Loucy (cell line): ENCODE data around the gene CROCC.

Experiments used
- EZH2phosphoT487 ChIP-seq: fragments of 200-600 bp; IDR thresholded peaks from 2 replicates; pipeline ENCODE4 v1.6.1; 2018; ENCODE audit warnings: antibody characterized with exemption, mild to moderate bottlenecking, moderate library complexity, borderline replicate concordance
- TF ChIP-seq, protein P1 (sequence below): fragments of 200-600 bp; sonication (generic); conservative IDR thresholded peaks from 2 replicates; pipeline ENCODE4 v1.5.1; 2014; ENCODE audit warnings: mild to moderate bottlenecking, antibody characterized with exemption, low read length

DNA sequence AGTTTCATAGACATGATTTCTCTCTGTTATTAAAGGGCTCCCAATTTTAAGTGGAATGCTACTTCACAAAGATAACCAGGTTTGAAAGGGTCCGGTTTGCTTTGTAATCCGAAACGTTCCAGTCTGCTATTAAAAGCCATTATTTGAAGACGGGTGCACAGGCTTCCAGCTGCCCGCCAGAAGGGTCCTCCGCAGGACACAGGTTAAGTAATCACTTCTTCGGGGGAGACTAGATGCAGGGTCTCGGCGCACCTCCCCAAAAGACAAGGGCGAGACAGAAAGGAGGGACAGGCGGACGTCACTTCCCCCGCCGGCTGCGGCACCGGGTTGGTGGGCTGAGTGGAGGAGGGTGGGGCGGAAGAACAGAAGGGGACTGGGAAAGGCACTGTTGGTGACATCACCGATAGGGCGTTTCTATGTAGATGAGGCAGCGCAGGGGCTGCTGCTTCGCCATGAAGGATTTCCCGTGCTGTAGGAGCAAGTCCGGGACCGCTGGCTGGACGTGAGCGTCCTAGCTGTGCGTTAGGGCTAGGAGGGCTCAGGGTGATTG is 17.1 kb upstream of the CROCC start:
- TF ChIP-seq, protein P1, sequence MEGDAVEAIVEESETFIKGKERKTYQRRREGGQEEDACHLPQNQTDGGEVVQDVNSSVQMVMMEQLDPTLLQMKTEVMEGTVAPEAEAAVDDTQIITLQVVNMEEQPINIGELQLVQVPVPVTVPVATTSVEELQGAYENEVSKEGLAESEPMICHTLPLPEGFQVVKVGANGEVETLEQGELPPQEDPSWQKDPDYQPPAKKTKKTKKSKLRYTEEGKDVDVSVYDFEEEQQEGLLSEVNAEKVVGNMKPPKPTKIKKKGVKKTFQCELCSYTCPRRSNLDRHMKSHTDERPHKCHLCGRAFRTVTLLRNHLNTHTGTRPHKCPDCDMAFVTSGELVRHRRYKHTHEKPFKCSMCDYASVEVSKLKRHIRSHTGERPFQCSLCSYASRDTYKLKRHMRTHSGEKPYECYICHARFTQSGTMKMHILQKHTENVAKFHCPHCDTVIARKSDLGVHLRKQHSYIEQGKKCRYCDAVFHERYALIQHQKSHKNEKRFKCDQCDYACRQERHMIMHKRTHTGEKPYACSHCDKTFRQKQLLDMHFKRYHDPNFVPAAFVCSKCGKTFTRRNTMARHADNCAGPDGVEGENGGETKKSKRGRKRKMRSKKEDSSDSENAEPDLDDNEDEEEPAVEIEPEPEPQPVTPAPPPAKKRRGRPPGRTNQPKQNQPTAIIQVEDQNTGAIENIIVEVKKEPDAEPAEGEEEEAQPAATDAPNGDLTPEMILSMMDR, result no peak
- TF ChIP-seq EZH2phosphoT487, result no peak
